GM12878 (cell line): ENCODE results near the gene DUSP12. TPM values are rescaled to one million over a fixed set of nuclear protein-coding genes. Genes with fewer than 3 reads are reported as not detected.

Source experiments
- ATF7 ChIP-seq: fragments of 450-650 bp; IDR thresholded peaks from 2 replicates; pipeline ENCODE4 v1.6.1; 2016; ENCODE audit warnings: low read depth, mild to moderate bottlenecking
- DPF2 ChIP-seq: fragments of 450-650 bp; IDR thresholded peaks from 2 replicates; pipeline ENCODE4 v1.6.1; 2017; ENCODE audit warnings: mild to moderate bottlenecking
- EED ChIP-seq: sonication (generic); IDR thresholded peaks from 2 replicates; pipeline ENCODE4 v1.6.1; 2016; ENCODE audit warnings: antibody characterized with exemption, low read depth
- JUNB ChIP-seq: IDR thresholded peaks from 2 replicates; pipeline ENCODE4 v1.6.1; 2016; ENCODE audit warnings: antibody characterized with exemption, mild to moderate bottlenecking
- JUND ChIP-seq: IDR thresholded peaks from 2 replicates; pipeline ENCODE4 v1.6.1; 2012; ENCODE audit warnings: low read depth, mild to moderate bottlenecking, low read length, improper control_type of control experiment, moderate library complexity
- PML ChIP-seq: IDR thresholded peaks from 2 replicates; pipeline ENCODE4 v1.6.1; 2012; ENCODE audit warnings: low read length, inconsistent platforms
- SIN3A ChIP-seq: IDR thresholded peaks from 2 replicates; pipeline ENCODE4 v1.6.1; 2012; ENCODE audit warnings: low read depth, low read length, improper control_type of control experiment
- SRF ChIP-seq, 2 experiments: IDR thresholded peaks; 2 replicates each; pipeline ENCODE4 v1.6.1; 2011; ENCODE audit warnings: low read depth in 2 of 2, low read length in 2 of 2, mild to moderate bottlenecking in 1 of 2, moderate library complexity in 1 of 2
- STAT3 ChIP-seq: IDR thresholded peaks from 2 replicates; pipeline ENCODE4 v1.6.1; 2011; ENCODE audit warnings: low read depth, low read length, improper control_type of control experiment
- TCF12 ChIP-seq: IDR thresholded peaks from 2 replicates; pipeline ENCODE4 v1.6.1; 2011; ENCODE audit warnings: low read depth, mild to moderate bottlenecking, low read length
- TCF7 ChIP-seq: IDR thresholded peaks from 2 replicates; pipeline ENCODE4 v1.6.1; 2014; ENCODE audit warnings: antibody characterized with exemption, borderline replicate concordance
- YY1 ChIP-seq: IDR thresholded peaks from 2 replicates; pipeline ENCODE4 v1.6.1; 2011; ENCODE audit warnings: low read depth, mild to moderate bottlenecking, low read length
- ZZZ3 ChIP-seq: IDR thresholded peaks from 2 replicates; pipeline ENCODE4 v1.6.1; 2011; ENCODE audit warnings: low read depth; ENCODE audit not compliant: control insufficient read depth, insufficient read length
- polyA plus RNA-seq, 11 experiments: library from polyadenylated mRNA; depleted of rRNA in 4 of 11; unstranded in 6 of 11; stranded (reverse) in 5 of 11; fragments of >200 nt; fragmentation: Nextera tagmentation in 4 of 11; fragmentation: Illumina TruSeq in 1 of 11; extraction: Ambion mirVana in 4 of 11; extraction: Trizol in 1 of 11; gene quantifications; 1 replicate in 1 of 11; 2 replicates in 10 of 11; pipeline versions ENCODE4 v1.2.1 to v1.2.3, GENCODE V29; 2011 to 2016; ENCODE audit warnings: inconsistent platforms in 2 of 11, missing spikeins in 2 of 11, low read depth in 1 of 11
- total RNA-seq, 4 experiments: library from RNA; depleted of rRNA in 3 of 4; stranded (reverse); fragments of >200 nt in 3 of 4; fragmentation: Illumina TruSeq in 1 of 4; extraction: Trizol in 1 of 4; gene quantifications; 2 replicates each; pipeline versions ENCODE4 v1.2.1 to v1.2.3, GENCODE V29; 2013 to 2021
- TF ChIP-seq, protein P1 (sequence below): fragments of 450-650 bp; IDR thresholded peaks from 2 replicates; pipeline ENCODE4 v1.6.1; 2018; ENCODE audit warnings: mild to moderate bottlenecking, low read depth, moderate library complexity; ENCODE audit not compliant: partially characterized antibody
- TF ChIP-seq, protein P2 (sequence below): fragments of 450-650 bp; IDR thresholded peaks from 2 replicates; pipeline ENCODE4 v1.6.1; 2017; ENCODE audit warnings: antibody characterized with exemption, mild to moderate bottlenecking, moderate library complexity
- TF ChIP-seq, protein P3 (sequence below): fragments of 450-650 bp; IDR thresholded peaks from 2 replicates; pipeline ENCODE4 v1.6.1; 2017; ENCODE audit warnings: low read depth, mild to moderate bottlenecking, moderate library complexity
- TF ChIP-seq, protein P4 (sequence below): IDR thresholded peaks from 2 replicates; pipeline ENCODE4 v1.6.1; 2011; ENCODE audit warnings: low read depth, mild to moderate bottlenecking, low read length, moderate library complexity, borderline replicate concordance; ENCODE audit errors: extremely low read depth
- TF ChIP-seq, protein P5 (sequence below): IDR thresholded peaks from 2 replicates; pipeline ENCODE4 v1.6.1; 2012; ENCODE audit warnings: low read length, inconsistent platforms
- TF ChIP-seq, protein P6 (sequence below): fragments of 450-650 bp; IDR thresholded peaks from 2 replicates; pipeline ENCODE4 v1.6.1; 2016; ENCODE audit warnings: mild to moderate bottlenecking

DUSP12 gene
- total and polyA plus RNA-seq, 10 of the 15 experiments (the other 5 are each of a cell fraction or from before 2014, with no cell fraction given) = 7.0 to 51.5 (median 35.4) TPM

DNA sequence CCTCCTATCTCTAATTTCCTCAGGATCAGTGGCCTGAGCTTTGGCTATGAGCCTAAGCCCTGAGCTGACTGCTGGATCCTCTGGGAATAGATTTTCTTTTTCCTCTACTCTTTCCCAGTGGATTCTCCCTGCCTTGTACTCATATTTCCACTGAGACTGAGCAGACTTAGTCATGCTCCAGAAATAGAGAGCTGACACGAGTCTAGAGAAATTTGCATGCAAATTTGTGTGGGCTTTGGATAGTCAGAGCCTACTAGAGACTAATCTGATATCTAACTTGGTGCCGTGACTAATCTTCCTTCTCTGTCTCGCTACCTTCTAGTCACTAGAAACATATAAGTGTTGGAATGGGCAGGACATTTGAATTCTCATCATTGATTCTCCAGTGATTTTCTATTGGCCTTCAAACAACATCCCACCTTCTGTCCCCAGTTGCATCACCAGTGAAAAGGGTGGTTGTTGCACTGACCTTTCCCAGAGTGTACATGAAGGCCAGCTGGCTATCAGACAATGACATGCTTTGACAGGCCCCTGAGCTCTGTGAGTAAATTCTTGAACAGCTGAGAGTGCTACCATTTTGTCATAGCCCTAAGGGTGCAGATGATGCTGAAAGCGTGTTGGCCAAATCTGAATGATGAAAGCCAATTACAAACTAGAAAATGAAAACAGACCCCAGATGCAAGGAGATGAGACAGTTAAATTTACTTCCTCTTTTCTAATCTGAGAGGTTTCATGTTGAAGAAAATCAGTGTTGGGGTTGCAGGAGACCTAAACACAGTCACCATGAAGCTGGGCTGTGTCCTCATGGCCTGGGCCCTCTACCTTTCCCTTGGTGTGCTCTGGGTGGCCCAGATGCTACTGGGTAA, 42.9 kb upstream of the DUSP12 start, which contains the start of gene FCRLA (continued):
- TF ChIP-seq, protein P1, sequence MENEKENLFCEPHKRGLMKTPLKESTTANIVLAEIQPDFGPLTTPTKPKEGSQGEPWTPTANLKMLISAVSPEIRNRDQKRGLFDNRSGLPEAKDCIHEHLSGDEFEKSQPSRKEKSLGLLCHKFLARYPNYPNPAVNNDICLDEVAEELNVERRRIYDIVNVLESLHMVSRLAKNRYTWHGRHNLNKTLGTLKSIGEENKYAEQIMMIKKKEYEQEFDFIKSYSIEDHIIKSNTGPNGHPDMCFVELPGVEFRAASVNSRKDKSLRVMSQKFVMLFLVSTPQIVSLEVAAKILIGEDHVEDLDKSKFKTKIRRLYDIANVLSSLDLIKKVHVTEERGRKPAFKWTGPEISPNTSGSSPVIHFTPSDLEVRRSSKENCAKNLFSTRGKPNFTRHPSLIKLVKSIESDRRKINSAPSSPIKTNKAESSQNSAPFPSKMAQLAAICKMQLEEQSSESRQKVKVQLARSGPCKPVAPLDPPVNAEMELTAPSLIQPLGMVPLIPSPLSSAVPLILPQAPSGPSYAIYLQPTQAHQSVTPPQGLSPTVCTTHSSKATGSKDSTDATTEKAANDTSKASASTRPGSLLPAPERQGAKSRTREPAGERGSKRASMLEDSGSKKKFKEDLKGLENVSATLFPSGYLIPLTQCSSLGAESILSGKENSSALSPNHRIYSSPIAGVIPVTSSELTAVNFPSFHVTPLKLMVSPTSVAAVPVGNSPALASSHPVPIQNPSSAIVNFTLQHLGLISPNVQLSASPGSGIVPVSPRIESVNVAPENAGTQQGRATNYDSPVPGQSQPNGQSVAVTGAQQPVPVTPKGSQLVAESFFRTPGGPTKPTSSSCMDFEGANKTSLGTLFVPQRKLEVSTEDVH = no peak
- TF ChIP-seq SRF (IDR thresholded peaks at IDR 0.05; ENCODE audit: low read depth in 2 of 2, low read length in 2 of 2) (0 out of 4 replicates have a peak, but pooled peaks of 1 of the 2 experiments have one; percentile 35), PML (peak; percentile 95), ATF7 (peak; percentile 42), STAT3 (no peak), JUND (peak; percentile 17; the same call in 1 of the 2 replicates), TCF12 (peak; percentile 52; the same call in 1 of the 2 replicates), YY1 (peak; percentile 90), SIN3A (no peak), JUNB (peak; percentile 89), EED (peak; percentile 98), TCF7 (0 out of 2 replicates have a peak, but pooled peaks have one; percentile 46), ZZZ3 (no peak), DPF2 (peak; percentile 81)
- TF ChIP-seq, protein P2, sequence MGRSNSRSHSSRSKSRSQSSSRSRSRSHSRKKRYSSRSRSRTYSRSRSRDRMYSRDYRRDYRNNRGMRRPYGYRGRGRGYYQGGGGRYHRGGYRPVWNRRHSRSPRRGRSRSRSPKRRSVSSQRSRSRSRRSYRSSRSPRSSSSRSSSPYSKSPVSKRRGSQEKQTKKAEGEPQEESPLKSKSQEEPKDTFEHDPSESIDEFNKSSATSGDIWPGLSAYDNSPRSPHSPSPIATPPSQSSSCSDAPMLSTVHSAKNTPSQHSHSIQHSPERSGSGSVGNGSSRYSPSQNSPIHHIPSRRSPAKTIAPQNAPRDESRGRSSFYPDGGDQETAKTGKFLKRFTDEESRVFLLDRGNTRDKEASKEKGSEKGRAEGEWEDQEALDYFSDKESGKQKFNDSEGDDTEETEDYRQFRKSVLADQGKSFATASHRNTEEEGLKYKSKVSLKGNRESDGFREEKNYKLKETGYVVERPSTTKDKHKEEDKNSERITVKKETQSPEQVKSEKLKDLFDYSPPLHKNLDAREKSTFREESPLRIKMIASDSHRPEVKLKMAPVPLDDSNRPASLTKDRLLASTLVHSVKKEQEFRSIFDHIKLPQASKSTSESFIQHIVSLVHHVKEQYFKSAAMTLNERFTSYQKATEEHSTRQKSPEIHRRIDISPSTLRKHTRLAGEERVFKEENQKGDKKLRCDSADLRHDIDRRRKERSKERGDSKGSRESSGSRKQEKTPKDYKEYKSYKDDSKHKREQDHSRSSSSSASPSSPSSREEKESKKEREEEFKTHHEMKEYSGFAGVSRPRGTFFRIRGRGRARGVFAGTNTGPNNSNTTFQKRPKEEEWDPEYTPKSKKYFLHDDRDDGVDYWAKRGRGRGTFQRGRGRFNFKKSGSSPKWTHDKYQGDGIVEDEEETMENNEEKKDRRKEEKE = no peak
- TF ChIP-seq, protein P3, sequence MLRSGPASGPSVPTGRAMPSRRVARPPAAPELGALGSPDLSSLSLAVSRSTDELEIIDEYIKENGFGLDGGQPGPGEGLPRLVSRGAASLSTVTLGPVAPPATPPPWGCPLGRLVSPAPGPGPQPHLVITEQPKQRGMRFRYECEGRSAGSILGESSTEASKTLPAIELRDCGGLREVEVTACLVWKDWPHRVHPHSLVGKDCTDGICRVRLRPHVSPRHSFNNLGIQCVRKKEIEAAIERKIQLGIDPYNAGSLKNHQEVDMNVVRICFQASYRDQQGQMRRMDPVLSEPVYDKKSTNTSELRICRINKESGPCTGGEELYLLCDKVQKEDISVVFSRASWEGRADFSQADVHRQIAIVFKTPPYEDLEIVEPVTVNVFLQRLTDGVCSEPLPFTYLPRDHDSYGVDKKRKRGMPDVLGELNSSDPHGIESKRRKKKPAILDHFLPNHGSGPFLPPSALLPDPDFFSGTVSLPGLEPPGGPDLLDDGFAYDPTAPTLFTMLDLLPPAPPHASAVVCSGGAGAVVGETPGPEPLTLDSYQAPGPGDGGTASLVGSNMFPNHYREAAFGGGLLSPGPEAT = peak; percentile 66
- TF ChIP-seq, protein P4, sequence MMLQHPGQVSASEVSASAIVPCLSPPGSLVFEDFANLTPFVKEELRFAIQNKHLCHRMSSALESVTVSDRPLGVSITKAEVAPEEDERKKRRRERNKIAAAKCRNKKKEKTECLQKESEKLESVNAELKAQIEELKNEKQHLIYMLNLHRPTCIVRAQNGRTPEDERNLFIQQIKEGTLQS = peak; percentile 62; the same call in 1 of the 2 replicates
- TF ChIP-seq, protein P5, sequence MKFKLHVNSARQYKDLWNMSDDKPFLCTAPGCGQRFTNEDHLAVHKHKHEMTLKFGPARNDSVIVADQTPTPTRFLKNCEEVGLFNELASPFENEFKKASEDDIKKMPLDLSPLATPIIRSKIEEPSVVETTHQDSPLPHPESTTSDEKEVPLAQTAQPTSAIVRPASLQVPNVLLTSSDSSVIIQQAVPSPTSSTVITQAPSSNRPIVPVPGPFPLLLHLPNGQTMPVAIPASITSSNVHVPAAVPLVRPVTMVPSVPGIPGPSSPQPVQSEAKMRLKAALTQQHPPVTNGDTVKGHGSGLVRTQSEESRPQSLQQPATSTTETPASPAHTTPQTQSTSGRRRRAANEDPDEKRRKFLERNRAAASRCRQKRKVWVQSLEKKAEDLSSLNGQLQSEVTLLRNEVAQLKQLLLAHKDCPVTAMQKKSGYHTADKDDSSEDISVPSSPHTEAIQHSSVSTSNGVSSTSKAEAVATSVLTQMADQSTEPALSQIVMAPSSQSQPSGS = peak; percentile 93
- TF ChIP-seq, protein P6, sequence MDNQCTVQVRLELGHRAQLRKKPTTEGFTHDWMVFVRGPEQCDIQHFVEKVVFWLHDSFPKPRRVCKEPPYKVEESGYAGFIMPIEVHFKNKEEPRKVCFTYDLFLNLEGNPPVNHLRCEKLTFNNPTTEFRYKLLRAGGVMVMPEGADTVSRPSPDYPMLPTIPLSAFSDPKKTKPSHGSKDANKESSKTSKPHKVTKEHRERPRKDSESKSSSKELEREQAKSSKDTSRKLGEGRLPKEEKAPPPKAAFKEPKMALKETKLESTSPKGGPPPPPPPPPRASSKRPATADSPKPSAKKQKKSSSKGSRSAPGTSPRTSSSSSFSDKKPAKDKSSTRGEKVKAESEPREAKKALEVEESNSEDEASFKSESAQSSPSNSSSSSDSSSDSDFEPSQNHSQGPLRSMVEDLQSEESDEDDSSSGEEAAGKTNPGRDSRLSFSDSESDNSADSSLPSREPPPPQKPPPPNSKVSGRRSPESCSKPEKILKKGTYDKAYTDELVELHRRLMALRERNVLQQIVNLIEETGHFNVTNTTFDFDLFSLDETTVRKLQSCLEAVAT = no peak
